H9 (cell line): Measurements from ENCODE around the gene COMT. TPM values are rescaled to one million over a fixed set of nuclear protein-coding genes. Genes with fewer than 3 reads are reported as not detected.

Experiments used
- DNase-seq: peaks from one replicate; pipeline ENCODE4 v3.0.0-alpha.2; 2017
- H2AFZ ChIP-seq: one replicate; pipeline ENCODE4 v1.6.1; 2013; ENCODE audit warnings: mild to moderate bottlenecking, low read length, control low read depth, moderate library complexity
- H2AK5ac ChIP-seq: 2 replicates; pipeline ENCODE4 v1.6.1; 2013; ENCODE audit warnings: low read length, control low read depth, mixed read lengths; ENCODE audit not compliant: insufficient read length
- H2BK120ac ChIP-seq: one replicate; pipeline ENCODE4 v1.6.1; 2013; ENCODE audit warnings: low read depth, mild to moderate bottlenecking, low read length, control low read depth, inconsistent platforms; ENCODE audit not compliant: poor library complexity, severe bottlenecking
- H2BK12ac ChIP-seq: 2 replicates; pipeline ENCODE4 v1.6.1; 2013; ENCODE audit warnings: low read length, control low read depth, mixed read lengths, low read depth; ENCODE audit not compliant: insufficient read length
- H2BK15ac ChIP-seq: 2 replicates; pipeline ENCODE4 v1.6.1; 2013; ENCODE audit warnings: low read depth, low read length, control low read depth
- H2BK20ac ChIP-seq: one replicate; pipeline ENCODE4 v1.6.1; 2013; ENCODE audit warnings: low read depth, mild to moderate bottlenecking, low read length, control low read depth, inconsistent platforms; ENCODE audit not compliant: poor library complexity, severe bottlenecking
- H2BK5ac ChIP-seq: 2 replicates; pipeline ENCODE4 v1.6.1; 2013; ENCODE audit warnings: low read length, control low read depth, mixed read lengths; ENCODE audit not compliant: insufficient read length
- H3K14ac ChIP-seq: 2 replicates; pipeline ENCODE4 v1.6.1; 2013; ENCODE audit warnings: low read length, control low read depth; ENCODE audit not compliant: insufficient read depth
- H3K18ac ChIP-seq: 2 replicates; pipeline ENCODE4 v1.6.1; 2013; ENCODE audit warnings: low read depth, mild to moderate bottlenecking, mixed read lengths, low read length, control low read depth; ENCODE audit not compliant: insufficient read length
- H3K23ac ChIP-seq: 2 replicates; pipeline ENCODE4 v1.6.1; 2013; ENCODE audit warnings: low read length, control low read depth, mixed read lengths, low read depth; ENCODE audit not compliant: insufficient read length
- H3K23me2 ChIP-seq: 2 replicates; pipeline ENCODE4 v1.6.1; 2013; ENCODE audit warnings: low read depth, mild to moderate bottlenecking, mixed read lengths, low read length, control low read depth; ENCODE audit not compliant: insufficient read length, poor library complexity, severe bottlenecking
- H3K27ac ChIP-seq: 2 replicates; pipeline ENCODE4 v1.5.1; 2013; ENCODE audit warnings: low read length, control low read depth, mixed read lengths, low read depth; ENCODE audit not compliant: insufficient read length
- H3K27me3 ChIP-seq: 2 replicates; pipeline ENCODE4 v1.6.1; 2013; ENCODE audit warnings: low read length, control low read depth, inconsistent platforms; ENCODE audit not compliant: insufficient read depth
- H3K4ac ChIP-seq: 2 replicates; pipeline ENCODE4 v1.6.1; 2013; ENCODE audit warnings: low read depth, mild to moderate bottlenecking, control low read depth, inconsistent platforms, low read length, moderate library complexity
- H3K4me1 ChIP-seq: 2 replicates; pipeline ENCODE4 v1.6.1; 2013; ENCODE audit warnings: low read length, control low read depth, inconsistent platforms; ENCODE audit not compliant: insufficient read depth
- H3K4me2 ChIP-seq: 2 replicates; pipeline ENCODE4 v1.6.1; 2013; ENCODE audit warnings: low read length, control low read depth, mixed read lengths; ENCODE audit not compliant: insufficient read length, insufficient read depth
- H3K56ac ChIP-seq: 2 replicates; pipeline ENCODE4 v1.6.1; 2013; ENCODE audit warnings: low read depth, mild to moderate bottlenecking, mixed read lengths, low read length, control low read depth; ENCODE audit not compliant: insufficient read length
- H3K79me1 ChIP-seq: 2 replicates; pipeline ENCODE4 v1.6.1; 2013; ENCODE audit warnings: low read depth, mild to moderate bottlenecking, moderate library complexity, low read length, control low read depth, inconsistent platforms; ENCODE audit not compliant: insufficient read depth, poor library complexity, severe bottlenecking
- H3K79me2 ChIP-seq: 2 replicates; pipeline ENCODE4 v1.6.1; 2013; ENCODE audit warnings: low read length, control low read depth, inconsistent platforms; ENCODE audit not compliant: insufficient read depth
- H3K9ac ChIP-seq: 2 replicates; pipeline ENCODE4 v1.6.1; 2013; ENCODE audit warnings: low read length, control low read depth, mixed read lengths; ENCODE audit not compliant: insufficient read length; ENCODE audit errors: extremely low read depth
- H3K9me3 ChIP-seq: one replicate; pipeline ENCODE4 v1.6.1; 2013; ENCODE audit warnings: low read depth, low read length, inconsistent platforms; ENCODE audit not compliant: control insufficient read depth
- H3T11ph ChIP-seq: one replicate; pipeline ENCODE4 v1.6.1; 2013; ENCODE audit warnings: mild to moderate bottlenecking, low read length, control low read depth, inconsistent platforms
- H4K20me1 ChIP-seq: one replicate; pipeline ENCODE4 v1.6.1; 2013; ENCODE audit not compliant: control insufficient read depth, insufficient read length, insufficient read depth
- H4K5ac ChIP-seq: 2 replicates; pipeline ENCODE4 v1.6.1; 2013; ENCODE audit warnings: low read depth, mild to moderate bottlenecking, mixed read lengths, low read length, control low read depth; ENCODE audit not compliant: insufficient read length
- H4K8ac ChIP-seq: replicated peaks from 2 replicates; pipeline ENCODE4 v1.6.1; 2013; ENCODE audit warnings: low read length, control low read depth, mixed read lengths, low read depth; ENCODE audit not compliant: insufficient read length
- H4K91ac ChIP-seq: 2 replicates; pipeline ENCODE4 v1.6.1; 2013; ENCODE audit warnings: low read depth, mild to moderate bottlenecking, moderate library complexity, mixed read lengths, low read length, control low read depth; ENCODE audit not compliant: insufficient read length
- H3K27ac Mint-ChIP-seq, 3 experiments: 2 replicates in 2 of 3; 3 replicates in 1 of 3; pipeline ENCODE4 v1.8.0; 2020 to 2021; ENCODE audit warnings: mixed read lengths in 3 of 3, mild to moderate bottlenecking in 1 of 3, moderate library complexity in 1 of 3
- H3K27me3 Mint-ChIP-seq: 2 replicates; pipeline ENCODE4 v1.8.0; 2021; ENCODE audit warnings: low read depth, mild to moderate bottlenecking, moderate library complexity, mixed read lengths
- H3K36me3 Mint-ChIP-seq, 3 experiments: 2 replicates in 2 of 3; 3 replicates in 1 of 3; pipeline ENCODE4 v1.8.0; 2020 to 2021; ENCODE audit warnings: low read depth in 3 of 3, mixed read lengths in 3 of 3; ENCODE audit not compliant: insufficient read depth in 1 of 3
- H3K4me1 Mint-ChIP-seq, 2 experiments: 2 replicates each; pipeline ENCODE4 v1.8.0; 2020; ENCODE audit warnings: mixed read lengths in 2 of 2
- H3K4me3 Mint-ChIP-seq, 2 experiments: 2 replicates in 1 of 2; 3 replicates in 1 of 2; pipeline ENCODE4 v1.8.0; 2020 to 2021; ENCODE audit warnings: mild to moderate bottlenecking in 2 of 2, mixed read lengths in 2 of 2, moderate library complexity in 1 of 2
- H3K9me3 Mint-ChIP-seq, 2 experiments: 2 replicates in 1 of 2; 3 replicates in 1 of 2; pipeline ENCODE4 v1.8.0; 2020; ENCODE audit warnings: mild to moderate bottlenecking in 2 of 2, mixed read lengths in 2 of 2, moderate library complexity in 1 of 2
- CTCF ChIP-seq: fragments of 200-600 bp; sonication (generic); conservative IDR thresholded peaks from 3 replicates; pipeline ENCODE4 v1.8.0; 2021; ENCODE audit warnings: antibody characterized with exemption, mild to moderate bottlenecking
- WGBS: extraction: QIAGEN DNeasy Blood & Tissue Kit; methylation state at CpG from one replicate; pipeline ENCODE4 v1.1.7; 2013; ENCODE audit warnings: missing lambda C conversion rate, low lambda C conversion rate, mixed read lengths; ENCODE audit not compliant: insufficient read length; ENCODE audit errors: extremely low coverage; 5-methylcytosine and 5-hydroxymethylcytosine counted together
- total RNA-seq: library from RNA; stranded (reverse); gene quantifications from 2 replicates; pipeline ENCODE4 v1.2.1, GENCODE V29; 2021

The COMT gene
- total RNA-seq, 1 experiment from 2014 or later = 42.2 TPM

DNA sequence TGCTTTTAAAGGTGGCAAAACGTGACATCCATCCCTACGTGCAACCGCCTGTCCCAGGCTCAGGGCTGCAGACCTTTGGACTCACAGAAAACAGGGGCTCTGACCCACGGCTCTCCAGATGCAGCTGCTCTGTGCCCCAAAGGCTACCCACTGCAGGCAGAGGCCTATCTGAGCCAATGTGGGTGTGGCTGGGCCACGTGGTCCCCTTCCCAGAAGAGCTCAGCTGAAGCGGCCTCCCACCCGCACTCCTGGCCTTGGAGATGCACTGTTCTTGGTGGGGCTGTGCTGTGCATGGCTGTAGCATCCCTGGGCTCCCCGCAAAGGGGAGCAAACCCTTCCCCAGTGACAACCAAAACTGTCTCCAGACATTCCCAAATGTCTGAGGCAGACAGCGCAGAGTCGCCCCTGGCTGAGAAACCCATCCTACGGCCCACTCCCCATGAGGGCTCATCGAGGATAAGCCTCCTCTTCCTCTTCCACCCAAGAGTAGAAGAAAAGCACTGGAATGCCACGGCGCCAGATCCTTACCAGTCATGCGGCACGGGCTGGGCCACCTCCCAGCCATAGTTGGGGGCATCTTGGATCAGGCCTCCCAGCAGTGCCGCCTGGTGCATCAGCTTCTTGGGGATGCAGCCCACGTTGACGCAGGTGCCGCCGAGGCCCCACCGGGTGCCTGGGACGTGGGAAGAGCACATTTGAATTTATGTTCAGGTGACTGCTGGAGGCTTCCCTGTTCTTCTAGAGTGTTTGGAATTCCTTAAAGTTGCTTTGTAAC is 23.1 kb upstream of the COMT start:
- no peak overlapping the region for H4K5ac ChIP-seq
- no peak overlapping the region for H2BK5ac ChIP-seq
- H3K56ac ChIP-seq = no peak overlapping the region
- Mint-ChIP-seq H3K27me3 (no peaks in the 10 kb centered on the region), H3K4me3 (no peak overlapping the region), H3K27ac (no peak overlapping the region), H3K4me1 (peaks cover 0 to 2% of the 10 kb centered on the region in 2 experiments; a peak in 2 of 4 replicates), H3K36me3 (peaks cover 0 to 22% (median 16%) of the 10 kb centered on the region in 3 experiments; a peak in 4 of 7 replicates), H3K9me3 (peaks cover 0 to 4% of the 10 kb centered on the region in 2 experiments; a peak in 1 of 5 replicates)
- no peak overlapping the region for H4K8ac ChIP-seq
- no peak overlapping the region for H3K23ac ChIP-seq
- no peak overlapping the region for H3K27ac ChIP-seq
- H2BK120ac ChIP-seq = no peak overlapping the region
- no peak for DNase-seq
- H2BK20ac ChIP-seq = no peak overlapping the region
- H3T11ph ChIP-seq = no peak overlapping the region
- H3K4me1 ChIP-seq = no peaks in the 10 kb centered on the region
- H2BK12ac ChIP-seq = no peak overlapping the region
- no peaks in the 10 kb centered on the region for H4K20me1 ChIP-seq
- H2AK5ac ChIP-seq = no peak overlapping the region
- H3K79me2 ChIP-seq = no peaks in the 10 kb centered on the region
- no peak overlapping the region for H3K18ac ChIP-seq
- H3K4ac ChIP-seq = no peak overlapping the region
- no peaks in the 10 kb centered on the region for H3K27me3 ChIP-seq
- no peak overlapping the region for H2AFZ ChIP-seq
- H3K14ac ChIP-seq = no peak overlapping the region
- no peak overlapping the region for H2BK15ac ChIP-seq
- H3K23me2 ChIP-seq = no peaks in the 10 kb centered on the region
- H3K79me1 ChIP-seq = no peaks in the 10 kb centered on the region
- H3K9ac ChIP-seq = no peak overlapping the region
- TF ChIP-seq CTCF = no peak
- no peak overlapping the region for H3K4me2 ChIP-seq
- H4K91ac ChIP-seq = no peak overlapping the region
- no CpG with 5 or more reads among the region's 23 CpGs for WGBS
- H3K9me3 ChIP-seq = peaks cover 3% of the 10 kb centered on the region
